IMR-90 (cell line): ENCODE measurements around the gene CYP4F22. TPM values are rescaled to one million over a fixed set of nuclear protein-coding genes. Genes with fewer than 3 reads are reported as not detected.

ENCODE experiments used
- ATAC-seq: fragments of 200-7000 bp; cut with Tn5 transposase; 2 replicates; pipeline ENCODE4 v1.9.1; 2020; ENCODE audit warnings: low read depth, mild to moderate bottlenecking, moderate library complexity
- BruUV-seq: library from RNA; stranded (reverse); fragments of 400-500 nt; replicated peaks from 2 replicates; lab custom pipeline; 2021; lab: Mats Ljungman, UMichigan
- CTCF ChIA-PET: fragments of 300-600 bp; formaldehyde crosslinking; extraction: SDS; loops from one replicate; lab custom pipeline; 2021; ENCODE audit warnings: antibody characterized with exemption; lab: Yijun Ruan, JAX
- POLR2A ChIA-PET: fragments of 300-600 bp; sonication (Branson Sonifier 250); formaldehyde crosslinking; loops from one replicate; lab custom pipeline; 2022; ENCODE audit warnings: antibody characterized with exemption; ENCODE audit not compliant: unreplicated experiment; lab: Charles Lee
- DNase-seq: peaks from one replicate; pipeline ENCODE4 v3.0.0; 2013
- H2AFZ ChIP-seq: replicated peaks from 2 replicates; pipeline ENCODE3; 2013; ENCODE audit warnings: low read length, mild to moderate bottlenecking; ENCODE audit not compliant: poor library complexity
- H2AK5ac ChIP-seq: 2 replicates; pipeline ENCODE4 v1.6.1; 2013; ENCODE audit warnings: low read depth, low read length, inconsistent platforms
- H2AK9ac ChIP-seq: replicated peaks from 2 replicates; pipeline ENCODE3; 2013; ENCODE audit warnings: mild to moderate bottlenecking, low read depth, low read length, moderate library complexity; ENCODE audit not compliant: poor library complexity
- H2BK120ac ChIP-seq: 2 replicates; pipeline ENCODE4 v1.6.1; 2013; ENCODE audit warnings: low read depth, low read length, inconsistent platforms
- H2BK15ac ChIP-seq: 3 replicates; pipeline ENCODE4 v1.6.1; 2013; ENCODE audit warnings: low read depth, low read length, inconsistent platforms
- H2BK20ac ChIP-seq: 2 replicates; pipeline ENCODE4 v1.6.1; 2013; ENCODE audit warnings: low read depth, mild to moderate bottlenecking, inconsistent platforms, low read length, moderate library complexity
- H2BK5ac ChIP-seq: 2 replicates; pipeline ENCODE4 v1.6.1; 2013; ENCODE audit warnings: mild to moderate bottlenecking, low read depth, low read length, inconsistent platforms; ENCODE audit not compliant: poor library complexity, severe bottlenecking
- H3K14ac ChIP-seq: replicated peaks from 2 replicates; pipeline ENCODE4 v1.6.1; 2013; ENCODE audit warnings: low read depth, low read length, inconsistent platforms
- H3K18ac ChIP-seq: 2 replicates; pipeline ENCODE4 v1.6.1; 2013; ENCODE audit warnings: low read depth, low read length, control low read depth
- H3K23ac ChIP-seq: 2 replicates; pipeline ENCODE4 v1.6.1; 2013; ENCODE audit warnings: low read depth, low read length, inconsistent platforms
- H3K27ac ChIP-seq: 2 replicates; pipeline ENCODE4 v1.5.1; 2013; ENCODE audit warnings: mild to moderate bottlenecking, control low read depth, low read length; ENCODE audit not compliant: insufficient read depth
- H3K27me3 ChIP-seq: 2 replicates; pipeline ENCODE4 v1.6.1; 2013; ENCODE audit warnings: low read length; ENCODE audit not compliant: control insufficient read depth, insufficient read depth
- H3K36me3 ChIP-seq: 2 replicates; pipeline ENCODE4 v1.6.1; 2013; ENCODE audit warnings: low read length, mixed read lengths; ENCODE audit not compliant: control insufficient read depth, insufficient read depth
- H3K4ac ChIP-seq: 2 replicates; pipeline ENCODE4 v1.6.1; 2013; ENCODE audit warnings: low read depth, low read length, inconsistent platforms
- H3K4me1 ChIP-seq: 2 replicates; pipeline ENCODE4 v1.6.1; 2013; ENCODE audit warnings: low read length, mixed read lengths; ENCODE audit not compliant: control insufficient read depth, insufficient read depth
- H3K4me2 ChIP-seq: 2 replicates; pipeline ENCODE4 v1.6.1; 2013; ENCODE audit warnings: low read depth, mild to moderate bottlenecking, control low read depth, low read length, moderate library complexity
- H3K4me3 ChIP-seq: 2 replicates; pipeline ENCODE4 v1.5.1; 2013; ENCODE audit warnings: low read depth, mild to moderate bottlenecking, control low read depth, low read length, moderate library complexity; ENCODE audit not compliant: insufficient read depth
- H3K56ac ChIP-seq: 2 replicates; pipeline ENCODE4 v1.6.1; 2013; ENCODE audit warnings: low read length, inconsistent platforms; ENCODE audit not compliant: insufficient read depth; ENCODE audit errors: extremely low read depth
- H3K79me1 ChIP-seq, 2 experiments: 2 replicates each; pipeline ENCODE4 v1.6.1; 2013; ENCODE audit warnings: low read length in 2 of 2, inconsistent platforms in 1 of 2, low read depth in 1 of 2
- H3K9ac ChIP-seq: 2 replicates; pipeline ENCODE4 v1.6.1; 2013; ENCODE audit warnings: low read depth, low read length, control low read depth
- H3K9me1 ChIP-seq: 2 replicates; pipeline ENCODE4 v1.6.1; 2013; ENCODE audit warnings: low read length, inconsistent platforms; ENCODE audit not compliant: insufficient read depth
- H3K9me3 ChIP-seq: 2 replicates; pipeline ENCODE4 v1.6.1; 2013; ENCODE audit warnings: low read length; ENCODE audit not compliant: control insufficient read depth, insufficient read depth
- H4K20me1 ChIP-seq: 2 replicates; pipeline ENCODE4 v1.6.1; 2013; ENCODE audit warnings: low read length, inconsistent platforms; ENCODE audit not compliant: insufficient read depth
- H4K5ac ChIP-seq: 2 replicates; pipeline ENCODE4 v1.6.1; 2013; ENCODE audit warnings: mild to moderate bottlenecking, low read depth, low read length, control low read depth
- H4K8ac ChIP-seq, 2 experiments: 2 replicates each; pipeline ENCODE4 v1.6.1; 2013; ENCODE audit warnings: low read depth in 2 of 2, low read length in 2 of 2, control low read depth in 1 of 2, inconsistent platforms in 1 of 2
- H4K91ac ChIP-seq: 2 replicates; pipeline ENCODE4 v1.6.1; 2013; ENCODE audit warnings: low read depth, low read length, inconsistent platforms; ENCODE audit not compliant: insufficient read depth
- BHLHE40 ChIP-seq: fragments of 150-350 bp; IDR thresholded peaks from 2 replicates; pipeline ENCODE4 v1.6.1; 2016; ENCODE audit warnings: mild to moderate bottlenecking, low read depth, low read length
- CEBPB ChIP-seq: IDR thresholded peaks from 2 replicates; pipeline ENCODE4 v1.6.1; 2012; ENCODE audit warnings: low read depth, low read length, improper control_type of control experiment
- MAFK ChIP-seq: IDR thresholded peaks from 2 replicates; pipeline ENCODE4 v1.6.1; 2012; ENCODE audit warnings: low read depth, low read length, improper control_type of control experiment
- MAZ ChIP-seq: IDR thresholded peaks from 2 replicates; pipeline ENCODE4 v1.6.1; 2012; ENCODE audit warnings: low read depth, mild to moderate bottlenecking, low read length, improper control_type of control experiment, moderate library complexity, borderline replicate concordance
- MXI1 ChIP-seq: IDR thresholded peaks from 2 replicates; pipeline ENCODE4 v1.6.1; 2012; ENCODE audit warnings: low read depth, mild to moderate bottlenecking, low read length, moderate library complexity, borderline replicate concordance
- POLR2A ChIP-seq: IDR thresholded peaks from 2 replicates; pipeline ENCODE4 v1.6.1; 2012; ENCODE audit warnings: mild to moderate bottlenecking, low read depth, low read length
- RAD21 ChIP-seq: IDR thresholded peaks from 2 replicates; pipeline ENCODE4 v1.6.1; 2012; ENCODE audit warnings: low read length, improper control_type of control experiment
- RCOR1 ChIP-seq: IDR thresholded peaks from 2 replicates; pipeline ENCODE4 v1.6.1; 2012; ENCODE audit warnings: mild to moderate bottlenecking, low read length, improper control_type of control experiment; ENCODE audit not compliant: insufficient replicate concordance
- SMC3 ChIP-seq: fragments of 150-350 bp; IDR thresholded peaks from 2 replicates; pipeline ENCODE4 v1.6.1; 2016; ENCODE audit warnings: low read depth, mild to moderate bottlenecking, antibody characterized with exemption, low read length, moderate library complexity
- WGBS, 2 experiments: methylation state at CpG; one replicate each; pipeline versions ENCODE4 v1.1.5 to v1.1.7; 2013; ENCODE audit warnings: missing lambda C conversion rate in 2 of 2; ENCODE audit not compliant: insufficient read length in 1 of 2; ENCODE audit errors: extremely low coverage in 2 of 2; 5-methylcytosine and 5-hydroxymethylcytosine counted together
- dilution Hi-C: fragments of 300-500 bp; cut with HindIII; formaldehyde crosslinking; loops from one replicate; pipeline ENCODE4 v1.14.3; 2018; ENCODE audit warnings: low sequenced_read_pairs; ENCODE audit not compliant: unreplicated experiment
- in situ Hi-C: fragments of 300-500 bp; cut with MboI; formaldehyde crosslinking; loops from 3 replicates; pipeline ENCODE4 v1.14.3; 2019; ENCODE audit warnings: low sequenced_read_pairs, inconsistent platforms, mixed read lengths
- intact Hi-C: fragments of 100-400 bp; cut with micrococcal nuclease; formaldehyde crosslinking; loops from 2 replicates; pipeline ENCODE4 v1.10.0; 2022
- polyA plus RNA-seq, 3 experiments: library from polyadenylated mRNA; depleted of rRNA; stranded (reverse); fragments of >200 nt; gene quantifications; 2 replicates each; pipeline ENCODE4 v1.2.3, GENCODE V29; 2012; ENCODE audit warnings: low replicate concordance in 1 of 3
- total RNA-seq: library from RNA; depleted of rRNA; stranded (reverse); fragments of >200 nt; gene quantifications from 2 replicates; pipeline ENCODE4 v1.2.3, GENCODE V29; 2012
- TF ChIP-seq, protein P1 (sequence below): fragments of 150-350 bp; IDR thresholded peaks from 2 replicates; pipeline ENCODE4 v1.6.1; 2017; ENCODE audit warnings: mild to moderate bottlenecking, antibody characterized with exemption, low read length, low read depth
- TF ChIP-seq, protein P2 (sequence below): conservative IDR thresholded peaks from 2 replicates; pipeline ENCODE4 v1.5.1; 2012; ENCODE audit warnings: mild to moderate bottlenecking, low read depth, low read length, improper control_type of control experiment

The CYP4F22 gene
- total and polyA plus RNA-seq, 2 of the 4 experiments (the other 2 are of a cell fraction), result not detected

DNA sequence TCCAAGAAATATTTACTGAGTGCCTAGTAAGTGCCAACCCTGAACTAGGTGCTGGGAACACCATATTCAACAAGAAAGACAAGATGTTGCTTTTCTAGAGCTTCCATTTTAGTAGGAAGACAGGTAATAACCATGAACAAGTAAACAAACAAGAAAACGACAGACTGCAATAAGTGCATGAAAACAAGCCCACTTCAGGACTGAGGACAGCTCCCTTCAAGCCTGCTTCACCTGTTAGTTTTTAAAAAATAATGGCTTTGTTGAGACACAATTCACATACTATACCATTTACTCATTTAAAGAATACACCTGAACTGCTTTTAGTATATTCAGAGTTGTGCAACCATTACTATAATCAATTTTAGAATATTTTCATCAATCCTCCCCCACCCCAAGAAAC is 30.4 kb downstream of the CYP4F22 start:
- Histone ChIP-seq H3K79me1 (no peaks in the 10 kb centered on the region), H3K56ac (no peak overlapping the region), H3K18ac (no peak overlapping the region), H3K9me1 (no peaks in the 10 kb centered on the region), H3K9me3 (0 out of 2 replicates have a peak, but pooled peaks cover 2% of the 10 kb centered on the region), H2AFZ (no peak overlapping the region), H4K8ac (no peak overlapping the region), H2BK5ac (no peak overlapping the region), H2BK20ac (no peak overlapping the region), H2BK15ac (no peak overlapping the region), H3K4ac (no peak overlapping the region), H3K4me3 (no peak overlapping the region), H3K36me3 (no peaks in the 10 kb centered on the region), H3K9ac (no peak overlapping the region), H3K27me3 (no peaks in the 10 kb centered on the region), H4K20me1 (no peaks in the 10 kb centered on the region), H4K5ac (no peak overlapping the region), H3K4me1 (no peaks in the 10 kb centered on the region), H2AK9ac (no peak overlapping the region), H2AK5ac (no peak overlapping the region), H2BK120ac (no peak overlapping the region), H3K4me2 (no peak overlapping the region), H3K23ac (no peak overlapping the region), H3K14ac (no peak overlapping the region), H4K91ac (no peak overlapping the region), H3K27ac (no peak overlapping the region)
- no peak for ATAC-seq
- in situ Hi-C loops, result no loop called here
- BruUV-seq, result no TSS peak
- no CpG with 5 or more reads among the region's 1 CpG for WGBS, 2 experiments
- dilution Hi-C loops, result no loop called here
- DNase-seq, result peak; percentile 4
- TF ChIP-seq POLR2A (no peak), SMC3 (no peak), BHLHE40 (no peak), MAFK (no peak), RCOR1 (no peak), CEBPB (no peak), RAD21 (no peak), MAZ (no peak), MXI1 (no peak)
- TF ChIP-seq, protein P1, sequence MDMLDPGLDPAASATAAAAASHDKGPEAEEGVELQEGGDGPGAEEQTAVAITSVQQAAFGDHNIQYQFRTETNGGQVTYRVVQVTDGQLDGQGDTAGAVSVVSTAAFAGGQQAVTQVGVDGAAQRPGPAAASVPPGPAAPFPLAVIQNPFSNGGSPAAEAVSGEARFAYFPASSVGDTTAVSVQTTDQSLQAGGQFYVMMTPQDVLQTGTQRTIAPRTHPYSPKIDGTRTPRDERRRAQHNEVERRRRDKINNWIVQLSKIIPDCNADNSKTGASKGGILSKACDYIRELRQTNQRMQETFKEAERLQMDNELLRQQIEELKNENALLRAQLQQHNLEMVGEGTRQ, result no peak
- TF ChIP-seq, protein P2, sequence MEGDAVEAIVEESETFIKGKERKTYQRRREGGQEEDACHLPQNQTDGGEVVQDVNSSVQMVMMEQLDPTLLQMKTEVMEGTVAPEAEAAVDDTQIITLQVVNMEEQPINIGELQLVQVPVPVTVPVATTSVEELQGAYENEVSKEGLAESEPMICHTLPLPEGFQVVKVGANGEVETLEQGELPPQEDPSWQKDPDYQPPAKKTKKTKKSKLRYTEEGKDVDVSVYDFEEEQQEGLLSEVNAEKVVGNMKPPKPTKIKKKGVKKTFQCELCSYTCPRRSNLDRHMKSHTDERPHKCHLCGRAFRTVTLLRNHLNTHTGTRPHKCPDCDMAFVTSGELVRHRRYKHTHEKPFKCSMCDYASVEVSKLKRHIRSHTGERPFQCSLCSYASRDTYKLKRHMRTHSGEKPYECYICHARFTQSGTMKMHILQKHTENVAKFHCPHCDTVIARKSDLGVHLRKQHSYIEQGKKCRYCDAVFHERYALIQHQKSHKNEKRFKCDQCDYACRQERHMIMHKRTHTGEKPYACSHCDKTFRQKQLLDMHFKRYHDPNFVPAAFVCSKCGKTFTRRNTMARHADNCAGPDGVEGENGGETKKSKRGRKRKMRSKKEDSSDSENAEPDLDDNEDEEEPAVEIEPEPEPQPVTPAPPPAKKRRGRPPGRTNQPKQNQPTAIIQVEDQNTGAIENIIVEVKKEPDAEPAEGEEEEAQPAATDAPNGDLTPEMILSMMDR, result no peak
- CTCF ChIA-PET, result no interaction called here
- intact Hi-C loops, result no loop called here
- POLR2A ChIA-PET, result no interaction called here
